ENCODE results near the gene ATRIP.

GRCh38 chr3:48476426-48477053, 30.0 kb downstream of the ATRIP start:
- TF ChIP-seq CTCF (conservative IDR thresholded peaks at IDR 0.05; ENCODE audit: low read depth, low read length) (no peak), POLR2A (IDR thresholded peaks at IDR 0.05; ENCODE audit: low read depth, low read length) (no peak), MXI1 (IDR thresholded peaks at IDR 0.05; ENCODE audit: borderline replicate concordance, low read depth, low read length) (no peak), SMC3 (IDR thresholded peaks at IDR 0.05; ENCODE audit: low read depth, low read length) (no peak), FOS (IDR thresholded peaks at IDR 0.05; ENCODE audit: low read depth, low read length) (no peak), RFX5 (IDR thresholded peaks at IDR 0.05; ENCODE audit: low read depth, low read length) (no peak), CHD1 (IDR thresholded peaks at IDR 0.05; ENCODE audit: low read depth, low read length) (no peak), MAFK (IDR thresholded peaks at IDR 0.05; ENCODE audit: low read depth, low read length) (no peak), CEBPB (IDR thresholded peaks at IDR 0.05; ENCODE audit: low read depth, low read length) (no peak), BHLHE40 (IDR thresholded peaks at IDR 0.05; ENCODE audit: low read depth, low read length) (no peak)

Measured in IMR-90 (cell line).